Colonic mucosa (tissue), 4 donors: ENCODE results near the gene ALOX15B. TPM values are rescaled to one million over a fixed set of nuclear protein-coding genes. Genes with fewer than 3 reads are reported as not detected.
A peak's percentile ranks its signal among the peaks of the same experiment; 100 is the strongest.

Source experiments
- DNase-seq: peaks from one replicate; pipeline ENCODE4 v3.0.0-alpha.2; 2020
- H3K27ac ChIP-seq: fragments of 200-600 bp; one replicate; pipeline ENCODE4 v1.8.0; 2021
- H3K27me3 ChIP-seq: fragments of 200-600 bp; one replicate; pipeline ENCODE4 v1.8.0; 2021
- H3K36me3 ChIP-seq: fragments of 200-600 bp; one replicate; pipeline ENCODE4 v1.8.0; 2021
- H3K4me1 ChIP-seq: fragments of 200-600 bp; one replicate; pipeline ENCODE4 v1.8.0; 2021; ENCODE audit warnings: mild to moderate bottlenecking
- H3K4me3 ChIP-seq: fragments of 200-600 bp; one replicate; pipeline ENCODE4 v1.8.0; 2021
- H3K9ac ChIP-seq, 2 donors: one replicate each; pipeline ENCODE4 v1.7.0; 2013; ENCODE audit warnings: control low read depth in 2 of 2, low read depth in 2 of 2, low read length in 2 of 2
- H3K9me3 ChIP-seq: fragments of 200-600 bp; one replicate; pipeline ENCODE4 v1.8.0; 2021
- CTCF ChIP-seq: fragments of 200-600 bp; IDR thresholded peaks from one replicate; pipeline ENCODE4 v1.8.0; 2022; ENCODE audit warnings: antibody characterized with exemption, mild to moderate bottlenecking
- intact Hi-C: fragments of 100-400 bp; cut with DNase I; formaldehyde crosslinking; loops from one replicate; pipeline ENCODE4 v1.14.1; 2022
- total RNA-seq, 2 donors: library from RNA; stranded (reverse); fragmentation: NEBNext Ultra II Directional in 1 of 2; extraction: Animal tissue kit (Norgen Biotek cat#: 25700) in 1 of 2; gene quantifications; one replicate each; pipeline ENCODE4 v1.2.1, GENCODE V29; 2021
- donor health status: healthy.
- donor health status: DM: no; HTN: no; CAD: no.
- donor health status: DM: no; HTN: no; CAD: no.

The ALOX15B gene
- total RNA-seq, 2 donors from 2014 or later: 0.52 to 0.56 TPM

- H3K9me3 ChIP-seq: no peaks in the 10 kb centered on the region
- H3K27me3 ChIP-seq: peaks cover 7% of the 10 kb centered on the region
- H3K27ac ChIP-seq: no peak overlapping the region
- intact Hi-C loops: no loop called here
- no peaks in the 10 kb centered on the region for H3K36me3 ChIP-seq
- TF ChIP-seq CTCF: peak; percentile 90
- peaks cover 6% of the 10 kb centered on the region for H3K4me1 ChIP-seq
- peak overlapping the region; percentile 37 for H3K4me3 ChIP-seq
- peak overlapping the region in 1 of 2 donors; percentile 12 for H3K9ac ChIP-seq
- DNase-seq: peak; percentile 84
These were observed 40.7 kb downstream of the ALOX15B start for GRCh38 chr17:8079291-8080207.

DNA sequence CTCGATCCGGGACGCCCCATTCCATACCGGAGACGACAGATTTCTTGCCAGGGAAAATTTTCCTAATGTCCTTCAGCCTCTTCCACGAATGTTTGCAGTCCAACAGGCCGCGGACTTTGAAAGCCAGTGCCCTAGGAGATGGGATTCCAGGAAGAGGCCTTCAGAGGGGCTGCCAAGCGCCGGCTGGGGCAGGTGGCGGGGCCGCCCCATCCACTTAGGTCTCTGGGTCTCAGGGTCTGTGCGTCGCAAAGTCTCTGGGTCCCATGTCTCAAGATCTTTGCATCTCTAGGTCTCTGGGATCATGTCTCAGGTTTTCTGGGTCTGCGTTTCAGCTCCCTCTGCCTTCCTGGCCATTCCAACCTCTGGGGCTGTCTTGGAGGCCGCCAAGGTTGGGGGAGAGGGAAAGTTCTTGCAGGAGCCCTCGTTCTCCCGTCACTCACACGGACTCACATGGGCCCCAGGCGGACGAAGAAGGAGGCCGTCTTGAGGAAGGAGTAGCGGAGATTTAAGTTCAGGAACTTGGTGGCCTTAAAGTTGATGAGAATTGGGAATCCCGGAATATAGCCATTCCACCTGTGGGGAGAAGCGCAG lies 41.4 kb downstream of the ALOX15B start:
- Histone ChIP-seq H3K27me3 (no peaks in the 10 kb centered on the region), H3K9ac (peak overlapping the region in 1 of 2 donors; percentile 12), H3K36me3 (no peaks in the 10 kb centered on the region), H3K4me3 (peak overlapping the region; percentile 37), H3K9me3 (no peaks in the 10 kb centered on the region), H3K27ac (no peak overlapping the region), H3K4me1 (peaks cover 6% of the 10 kb centered on the region)
- intact Hi-C loops: no loop called here
- DNase-seq: no peak
- TF ChIP-seq CTCF: no peak

DNA sequence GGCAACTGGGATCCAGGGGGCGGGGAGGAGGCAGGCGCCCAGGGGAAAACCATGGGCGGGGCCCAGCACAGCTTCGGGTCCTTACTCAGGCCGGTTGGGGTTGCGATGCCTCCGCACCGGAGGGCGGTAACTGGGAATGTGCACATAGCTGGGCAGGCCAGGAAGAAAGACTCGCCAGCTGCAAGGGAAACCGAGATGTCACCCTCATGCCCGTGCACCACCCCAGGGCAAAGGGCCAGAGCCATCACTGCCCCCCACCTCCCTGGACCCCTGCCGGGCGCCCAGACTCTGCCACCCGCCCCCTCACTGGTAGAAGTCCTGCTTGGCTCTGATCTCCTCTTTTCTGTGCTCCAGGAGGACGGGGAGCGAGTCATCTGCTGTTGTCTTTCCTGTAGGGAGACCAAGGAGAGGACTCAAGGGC lies 42.0 kb downstream of the ALOX15B start:
- Histone ChIP-seq H3K4me1 (peaks cover 6% of the 10 kb centered on the region), H3K36me3 (no peaks in the 10 kb centered on the region), H3K9ac (no peak overlapping the region), H3K27me3 (no peaks in the 10 kb centered on the region), H3K4me3 (no peak overlapping the region), H3K9me3 (no peaks in the 10 kb centered on the region), H3K27ac (no peak overlapping the region)
- intact Hi-C loops: no loop called here
- peak; percentile 41 for DNase-seq
- no peak for TF ChIP-seq CTCF

DNA sequence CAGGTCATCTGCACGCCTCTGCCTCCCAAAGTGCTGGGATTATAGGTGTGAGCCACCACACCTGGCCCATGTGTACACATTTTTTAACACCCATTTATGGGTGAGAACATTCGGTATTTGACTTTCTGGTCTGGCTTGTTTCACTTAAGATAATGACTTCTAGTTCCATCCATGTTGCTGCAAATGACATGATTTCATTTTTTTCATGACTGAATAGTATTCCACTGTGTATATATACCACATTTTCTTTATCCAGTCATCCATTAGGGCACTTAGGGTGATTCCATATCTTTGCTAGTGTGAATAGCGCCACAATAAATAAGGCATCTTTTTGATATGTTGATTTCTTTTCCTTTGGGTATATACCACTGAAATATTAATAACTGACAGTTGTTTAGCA lies 43.0 kb downstream of the ALOX15B start:
- no peaks in the 10 kb centered on the region for H3K27me3 ChIP-seq

GRCh38 chr17:8082292-8082691 lies 43.4 kb downstream of the ALOX15B start:
- Histone ChIP-seq H3K27ac (no peak overlapping the region), H3K4me1 (peaks cover 6% of the 10 kb centered on the region), H3K4me3 (no peak overlapping the region), H3K9me3 (no peaks in the 10 kb centered on the region), H3K9ac (no peak overlapping the region), H3K27me3 (no peaks in the 10 kb centered on the region), H3K36me3 (no peaks in the 10 kb centered on the region)
- intact Hi-C loops: no loop called here
- DNase-seq: no peak
- no peak for TF ChIP-seq CTCF

More for the DNA sequence above, 43.0 kb downstream of the ALOX15B start:
- H3K4me3 ChIP-seq: no peak overlapping the region
- intact Hi-C loops: no loop called here
- no peak overlapping the region for H3K27ac ChIP-seq
- no peak for DNase-seq
- H3K36me3 ChIP-seq: no peaks in the 10 kb centered on the region
- H3K9me3 ChIP-seq: no peaks in the 10 kb centered on the region
- TF ChIP-seq CTCF: no peak
- H3K4me1 ChIP-seq: peaks cover 6% of the 10 kb centered on the region
- no peak overlapping the region for H3K9ac ChIP-seq
